Osteoblast (primary cell): ENCODE data around the gene ZCCHC14. TPM values are rescaled to one million over a fixed set of nuclear protein-coding genes. Genes with fewer than 3 reads are reported as not detected.

Experiments used
- DNase-seq: peaks from one replicate; pipeline ENCODE4 v3.0.0; 2011; ENCODE audit warnings: low spot score, mixed read lengths; ENCODE audit not compliant: insufficient read length; ENCODE audit errors: missing footprints
- H2AFZ ChIP-seq: 2 replicates; pipeline ENCODE4 v1.6.0; 2011; ENCODE audit warnings: mild to moderate bottlenecking, low read length
- H3K27ac ChIP-seq: 2 replicates; pipeline ENCODE4 v1.5.1; 2011; ENCODE audit warnings: mild to moderate bottlenecking, low read depth, low read length, moderate library complexity
- H3K27me3 ChIP-seq: 2 replicates; pipeline ENCODE4 v1.6.0; 2012; ENCODE audit warnings: mild to moderate bottlenecking, control low read depth, inconsistent platforms, low read length, moderate library complexity; ENCODE audit not compliant: insufficient read depth
- H3K36me3 ChIP-seq: 2 replicates; pipeline ENCODE4 v1.5.1; 2011; ENCODE audit warnings: mild to moderate bottlenecking, low read length, control low read depth, moderate library complexity; ENCODE audit not compliant: insufficient read depth
- H3K4me1 ChIP-seq: 2 replicates; pipeline ENCODE4 v1.5.1; 2011; ENCODE audit warnings: mild to moderate bottlenecking, low read length, control low read depth, moderate library complexity; ENCODE audit not compliant: insufficient read depth
- H3K4me2 ChIP-seq: 2 replicates; pipeline ENCODE4 v1.6.0; 2011; ENCODE audit warnings: mild to moderate bottlenecking, low read length; ENCODE audit not compliant: insufficient read depth
- H3K4me3 ChIP-seq: fragments of 200-600 bp; sonication (generic); 3 replicates; pipeline ENCODE4 v1.5.1; 2012; ENCODE audit warnings: mild to moderate bottlenecking, low read length, inconsistent platforms; ENCODE audit not compliant: insufficient read depth
- H3K79me2 ChIP-seq: 2 replicates; pipeline ENCODE4 v1.6.0; 2012; ENCODE audit warnings: mild to moderate bottlenecking, low read length, control low read depth, inconsistent platforms; ENCODE audit not compliant: insufficient read depth
- H3K9me3 ChIP-seq: 2 replicates; pipeline ENCODE4 v1.5.1; 2011; ENCODE audit warnings: low read depth, low read length, control low read depth
- H4K20me1 ChIP-seq: 2 replicates; pipeline ENCODE4 v1.6.0; 2012; ENCODE audit warnings: mild to moderate bottlenecking, low read length, control low read depth; ENCODE audit not compliant: insufficient read depth
- total RNA-seq: library from RNA; depleted of rRNA; stranded (reverse); fragments of >200 nt; gene quantifications from 2 replicates; pipeline ENCODE4 v1.2.3, GENCODE V29; 2012
- TF ChIP-seq, protein P1 (sequence below): IDR thresholded peaks from 2 replicates; pipeline ENCODE4 v1.5.1; 2011; ENCODE audit warnings: mild to moderate bottlenecking, low read depth, low read length, moderate library complexity; ENCODE audit errors: extremely low read depth

ZCCHC14 gene
- total RNA-seq, 1 donor, result 36.9 TPM

GRCh38 chr16:87472935-87473334 is 19.9 kb downstream of the ZCCHC14 start:
- DNase-seq, result no peak
- Histone ChIP-seq H3K4me3 (no peak overlapping the region), H3K36me3 (no peaks in the 10 kb centered on the region), H3K79me2 (peaks cover 96% of the 10 kb centered on the region), H3K4me2 (no peak overlapping the region), H3K9me3 (no peaks in the 10 kb centered on the region), H3K27ac (no peak overlapping the region), H4K20me1 (peaks cover 54% of the 10 kb centered on the region), H3K4me1 (peaks cover 14% of the 10 kb centered on the region), H3K27me3 (no peaks in the 10 kb centered on the region), H2AFZ (no peak overlapping the region)
- TF ChIP-seq, protein P1, sequence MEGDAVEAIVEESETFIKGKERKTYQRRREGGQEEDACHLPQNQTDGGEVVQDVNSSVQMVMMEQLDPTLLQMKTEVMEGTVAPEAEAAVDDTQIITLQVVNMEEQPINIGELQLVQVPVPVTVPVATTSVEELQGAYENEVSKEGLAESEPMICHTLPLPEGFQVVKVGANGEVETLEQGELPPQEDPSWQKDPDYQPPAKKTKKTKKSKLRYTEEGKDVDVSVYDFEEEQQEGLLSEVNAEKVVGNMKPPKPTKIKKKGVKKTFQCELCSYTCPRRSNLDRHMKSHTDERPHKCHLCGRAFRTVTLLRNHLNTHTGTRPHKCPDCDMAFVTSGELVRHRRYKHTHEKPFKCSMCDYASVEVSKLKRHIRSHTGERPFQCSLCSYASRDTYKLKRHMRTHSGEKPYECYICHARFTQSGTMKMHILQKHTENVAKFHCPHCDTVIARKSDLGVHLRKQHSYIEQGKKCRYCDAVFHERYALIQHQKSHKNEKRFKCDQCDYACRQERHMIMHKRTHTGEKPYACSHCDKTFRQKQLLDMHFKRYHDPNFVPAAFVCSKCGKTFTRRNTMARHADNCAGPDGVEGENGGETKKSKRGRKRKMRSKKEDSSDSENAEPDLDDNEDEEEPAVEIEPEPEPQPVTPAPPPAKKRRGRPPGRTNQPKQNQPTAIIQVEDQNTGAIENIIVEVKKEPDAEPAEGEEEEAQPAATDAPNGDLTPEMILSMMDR, result no peak

GRCh38 chr16:87472142-87472778 is 20.6 kb downstream of the ZCCHC14 start:
- no peak overlapping the region for H2AFZ ChIP-seq
- no peak for DNase-seq
- peaks cover 14% of the 10 kb centered on the region for H3K4me1 ChIP-seq
- H3K4me3 ChIP-seq, result no peak overlapping the region
- peaks cover 94% of the 10 kb centered on the region for H3K79me2 ChIP-seq
- no peaks in the 10 kb centered on the region for H3K9me3 ChIP-seq
- no peaks in the 10 kb centered on the region for H3K36me3 ChIP-seq
- H4K20me1 ChIP-seq, result peaks cover 50% of the 10 kb centered on the region
- H3K4me2 ChIP-seq, result no peak overlapping the region
- H3K27me3 ChIP-seq, result no peaks in the 10 kb centered on the region
- H3K27ac ChIP-seq, result no peak overlapping the region
- TF ChIP-seq, protein P1, result no peak

- no peak overlapping the region for H2AFZ ChIP-seq
- no peaks in the 10 kb centered on the region for H3K27me3 ChIP-seq
- H3K36me3 ChIP-seq, result no peaks in the 10 kb centered on the region
- H3K4me3 ChIP-seq, result no peak overlapping the region
- H3K9me3 ChIP-seq, result no peaks in the 10 kb centered on the region
- H3K4me2 ChIP-seq, result peak overlapping the region; percentile 47
- peaks cover 50% of the 10 kb centered on the region for H4K20me1 ChIP-seq
- TF ChIP-seq, protein P1, result no peak
- DNase-seq, result peak; percentile 62
- H3K27ac ChIP-seq, result peak overlapping the region; percentile 19
- peaks cover 98% of the 10 kb centered on the region for H3K79me2 ChIP-seq
- peaks cover 17% of the 10 kb centered on the region for H3K4me1 ChIP-seq
Observed at GRCh38 chr16:87471278-87472141, 21.3 kb downstream of the ZCCHC14 start.

DNA sequence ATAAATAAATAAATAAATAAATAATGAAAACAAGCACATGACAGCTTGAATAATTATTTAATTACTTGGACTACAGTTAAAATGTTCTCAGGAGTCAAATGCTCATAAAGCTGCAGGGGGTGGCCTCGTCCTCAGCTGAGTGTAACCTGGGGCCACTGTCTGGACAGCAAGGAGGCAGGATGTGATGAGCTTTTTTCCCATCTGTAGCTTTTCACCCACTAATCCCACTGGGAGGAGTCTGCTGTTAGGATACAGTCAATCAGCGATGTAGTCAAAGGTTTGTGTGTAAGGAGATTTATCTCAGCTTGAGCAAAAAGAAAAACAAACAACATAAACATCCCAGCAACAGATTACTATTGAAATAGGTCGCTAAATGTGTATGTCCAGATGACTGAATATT is 22.5 kb downstream of the ZCCHC14 start:
- no peak overlapping the region for H3K4me2 ChIP-seq
- no peak overlapping the region for H3K27ac ChIP-seq
- no peak for DNase-seq
- peaks cover 94% of the 10 kb centered on the region for H3K79me2 ChIP-seq
- peaks cover 29% of the 10 kb centered on the region for H3K4me1 ChIP-seq
- TF ChIP-seq, protein P1, result no peak
- H3K4me3 ChIP-seq, result no peak overlapping the region
- H3K36me3 ChIP-seq, result no peaks in the 10 kb centered on the region
- peaks cover 55% of the 10 kb centered on the region for H4K20me1 ChIP-seq
- H2AFZ ChIP-seq, result no peak overlapping the region
- no peaks in the 10 kb centered on the region for H3K27me3 ChIP-seq
- H3K9me3 ChIP-seq, result no peaks in the 10 kb centered on the region
